DOHH2 (cell line): ENCODE results near the gene PGGHG.

ENCODE experiments used
- CTCF ChIP-seq: fragments of 200-600 bp; sonication (generic); IDR thresholded peaks from one replicate; pipeline ENCODE4 v1.5.1; 2014; ENCODE audit warnings: antibody characterized with exemption, mild to moderate bottlenecking, low read depth, low read length; ENCODE audit not compliant: poor library complexity, severe bottlenecking
- EZH2phosphoT487 ChIP-seq: fragments of 200-600 bp; sonication (generic); IDR thresholded peaks from 2 replicates; pipeline ENCODE4 v1.6.1; 2017; ENCODE audit warnings: borderline replicate concordance, mild to moderate bottlenecking, antibody characterized with exemption, low read length, moderate library complexity, mixed read lengths

GRCh38 chr11:279966-280705 lies 8.8 kb upstream of the PGGHG start:
- TF ChIP-seq CTCF (no peak), EZH2phosphoT487 (no peak)
